NCI-H2081 (cell line): ENCODE data around the gene GLUL.

ENCODE experiments used
- DNase-seq, 2 experiments: peaks; one replicate each; lab custom pipeline; 2025; lab: John Stamatoyannopoulos, UW

GLUL gene

DNA sequence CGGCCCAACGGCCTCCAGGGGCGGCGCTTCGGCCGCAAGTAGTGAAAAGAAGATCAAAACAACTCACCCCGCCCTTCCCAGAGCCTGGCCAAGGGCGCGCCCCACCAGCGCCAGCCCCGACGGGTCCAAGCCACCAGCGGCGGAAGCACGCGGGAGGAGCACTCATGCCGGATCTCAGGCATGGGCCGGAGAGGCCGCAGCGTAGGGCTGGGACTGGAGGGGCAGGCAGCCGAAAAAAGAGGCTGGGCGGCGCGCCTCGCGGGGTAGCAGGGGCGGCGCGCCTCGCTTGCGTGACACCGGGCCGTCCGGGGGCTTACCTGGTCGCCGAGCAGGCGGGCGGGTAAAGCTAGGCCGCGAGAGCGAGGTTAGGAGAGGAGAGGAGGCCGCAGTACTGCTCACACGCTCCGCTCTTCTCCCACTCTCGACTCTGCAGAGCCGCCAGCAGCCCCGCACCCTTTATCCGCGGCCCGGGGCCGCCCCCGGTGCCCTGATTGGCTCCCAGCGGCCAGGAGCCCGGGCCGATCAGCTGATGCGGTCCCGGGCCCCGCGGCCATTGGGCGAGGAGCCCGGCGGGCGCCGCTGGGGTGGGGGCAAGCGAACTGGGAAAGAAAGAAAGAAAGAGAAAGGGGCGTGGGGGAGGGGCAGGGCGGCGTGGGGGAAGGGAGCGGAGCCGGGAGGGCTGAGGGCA lies at the start of gene GLUL:
Gene GLUL (minus strand): TSS at position 429 of the 688 bp plus-strand sequence. CDS start 3,053 bp downstream, outside the sequence.
- peak; percentile 92 to 93 for DNase-seq

GRCh38 chr1:182438326-182438725 lies 46.7 kb upstream of the GLUL start:
- DNase-seq: no peak

GRCh38 chr1:182433580-182433979 lies 42.0 kb upstream of the GLUL start:
- no peak for DNase-seq

- DNase-seq: no peak
These were observed 39.7 kb upstream of the GLUL start for GRCh38 chr1:182431278-182431677.

- DNase-seq: no peak
These were observed 38.9 kb upstream of the GLUL start for GRCh38 chr1:182430263-182431068.

DNA sequence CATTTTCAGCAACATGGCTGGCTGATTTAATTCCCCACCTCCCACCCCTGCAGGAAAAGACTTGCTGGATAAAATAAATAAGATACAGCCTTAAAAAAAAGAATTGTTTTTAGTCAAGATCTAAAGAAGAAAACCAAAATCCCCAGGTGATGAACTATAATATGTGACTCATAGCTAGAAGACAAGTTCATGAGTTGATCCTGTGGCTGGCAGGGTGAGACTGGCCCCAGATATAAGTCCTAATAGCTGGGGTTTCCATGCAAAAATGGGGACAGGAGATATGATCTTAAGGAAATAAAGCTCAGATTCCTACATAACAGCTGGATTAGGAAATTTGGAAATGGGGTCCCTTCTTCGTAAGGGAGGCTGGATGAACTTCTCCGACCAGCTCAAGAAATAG lies 36.5 kb upstream of the GLUL start:
- DNase-seq: no peak

GRCh38 chr1:182426442-182427430 lies 35.1 kb upstream of the GLUL start:
- no peak for DNase-seq

GRCh38 chr1:182415789-182416188 lies 24.2 kb upstream of the GLUL start:
- no peak for DNase-seq

DNA sequence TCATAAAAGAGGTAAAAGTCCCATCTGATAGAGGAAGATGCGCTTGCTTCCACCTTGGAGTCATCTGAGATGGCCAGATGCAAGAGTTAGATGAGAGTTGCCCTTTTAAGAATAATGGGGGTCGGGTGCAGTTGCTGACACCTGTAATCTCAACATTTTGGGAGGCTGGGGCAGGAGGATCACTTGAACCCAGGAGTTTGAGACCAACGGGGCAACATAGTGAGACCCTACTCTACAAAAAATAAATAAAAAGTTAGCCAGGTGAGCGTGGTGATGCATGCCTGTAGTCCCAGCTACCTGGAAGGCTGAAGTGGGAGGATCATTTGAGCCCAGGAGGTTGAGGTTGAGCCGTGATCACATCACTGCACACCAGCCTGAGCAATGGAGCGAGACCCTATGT lies 22.4 kb upstream of the GLUL start:
- DNase-seq: no peak

- no peak for DNase-seq
These were observed 21.9 kb upstream of the GLUL start for GRCh38 chr1:182413486-182413885.

DNA sequence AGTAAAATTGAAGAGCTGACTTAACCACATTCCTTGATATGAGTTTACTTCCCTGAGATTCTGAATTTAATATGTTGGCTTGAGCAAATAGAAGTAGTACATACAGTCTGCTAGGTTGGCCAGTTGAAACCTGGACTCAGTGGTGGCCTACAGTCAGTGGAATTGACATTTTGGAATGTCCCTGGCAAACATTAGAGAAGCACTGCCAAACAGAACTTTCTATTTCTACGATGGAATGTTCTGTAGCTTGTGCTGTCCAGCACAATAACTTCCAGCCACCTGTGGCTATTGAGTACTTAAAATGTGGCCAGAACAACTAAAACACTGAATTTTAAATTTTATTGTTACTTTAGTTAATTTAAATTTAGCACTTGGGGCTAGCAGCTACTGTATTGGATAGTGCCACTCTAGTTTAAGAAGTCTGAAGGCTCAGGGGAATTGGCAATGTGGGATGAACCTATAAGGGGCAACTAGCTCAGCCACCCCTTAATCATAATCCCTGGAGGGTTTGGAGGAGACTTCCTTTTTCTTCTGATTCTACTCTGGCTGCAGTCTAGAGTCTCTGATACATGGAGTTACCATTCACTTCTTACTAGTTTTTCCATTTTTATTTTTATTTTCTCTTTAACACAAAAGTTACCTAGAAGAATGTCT lies 19.2 kb upstream of the GLUL start:
- no peak for DNase-seq

GRCh38 chr1:182410138-182410537 lies 18.5 kb upstream of the GLUL start:
- DNase-seq: no peak

- no peak for DNase-seq
These were observed 17.0 kb upstream of the GLUL start for GRCh38 chr1:182408435-182409075.

DNA sequence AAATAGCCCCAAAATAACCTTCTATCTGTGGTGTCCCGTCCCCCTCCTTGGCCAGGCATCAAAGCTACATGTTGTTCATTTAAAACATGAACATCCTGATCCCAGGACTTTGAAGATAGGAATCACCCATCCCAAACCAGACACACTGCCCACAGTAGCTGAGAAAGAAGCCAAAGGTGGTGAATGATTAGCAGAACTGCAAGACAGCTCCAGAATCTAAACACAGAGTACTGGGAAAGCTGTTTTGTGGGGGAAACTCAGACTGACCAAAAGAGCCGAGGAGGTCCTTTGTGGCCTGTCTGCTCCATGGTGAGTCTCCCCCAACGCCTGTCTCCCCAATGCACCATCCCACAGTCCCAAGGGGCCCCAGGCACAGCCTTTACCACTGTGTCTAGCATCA lies 16.1 kb upstream of the GLUL start:
- DNase-seq: no peak

- DNase-seq: no peak
These were observed 14.4 kb upstream of the GLUL start for GRCh38 chr1:182406012-182406411.

DNA sequence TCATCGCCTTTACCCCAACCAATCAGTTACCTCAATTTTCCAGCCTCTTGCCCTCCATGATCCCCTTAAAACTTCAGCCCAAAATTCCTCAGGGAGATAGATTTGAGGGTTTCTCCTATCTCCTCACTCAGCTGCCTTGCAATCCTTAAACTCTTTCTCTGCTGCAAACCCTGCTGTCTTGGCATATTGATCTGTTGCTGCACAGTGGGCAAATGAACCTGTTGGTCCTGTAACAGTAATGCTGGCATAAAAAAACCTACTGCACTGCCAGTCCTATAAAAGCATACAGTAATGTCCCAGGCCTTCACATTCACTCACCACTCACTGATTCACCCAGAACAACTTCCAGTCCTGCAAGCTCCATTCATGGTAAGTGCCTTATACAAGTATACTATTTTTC lies 14.0 kb upstream of the GLUL start:
- no peak for DNase-seq

GRCh38 chr1:182404781-182405180 lies 13.2 kb upstream of the GLUL start:
- DNase-seq: no peak

GRCh38 chr1:182400567-182400966 lies 9.0 kb upstream of the GLUL start, which contains the start of gene TEDDM1:
Gene TEDDM1, minus strand, starts transcription at chr1:182400667. Its CDS starts 182 bp downstream, at chr1:182400485.
- DNase-seq: no peak

DNA sequence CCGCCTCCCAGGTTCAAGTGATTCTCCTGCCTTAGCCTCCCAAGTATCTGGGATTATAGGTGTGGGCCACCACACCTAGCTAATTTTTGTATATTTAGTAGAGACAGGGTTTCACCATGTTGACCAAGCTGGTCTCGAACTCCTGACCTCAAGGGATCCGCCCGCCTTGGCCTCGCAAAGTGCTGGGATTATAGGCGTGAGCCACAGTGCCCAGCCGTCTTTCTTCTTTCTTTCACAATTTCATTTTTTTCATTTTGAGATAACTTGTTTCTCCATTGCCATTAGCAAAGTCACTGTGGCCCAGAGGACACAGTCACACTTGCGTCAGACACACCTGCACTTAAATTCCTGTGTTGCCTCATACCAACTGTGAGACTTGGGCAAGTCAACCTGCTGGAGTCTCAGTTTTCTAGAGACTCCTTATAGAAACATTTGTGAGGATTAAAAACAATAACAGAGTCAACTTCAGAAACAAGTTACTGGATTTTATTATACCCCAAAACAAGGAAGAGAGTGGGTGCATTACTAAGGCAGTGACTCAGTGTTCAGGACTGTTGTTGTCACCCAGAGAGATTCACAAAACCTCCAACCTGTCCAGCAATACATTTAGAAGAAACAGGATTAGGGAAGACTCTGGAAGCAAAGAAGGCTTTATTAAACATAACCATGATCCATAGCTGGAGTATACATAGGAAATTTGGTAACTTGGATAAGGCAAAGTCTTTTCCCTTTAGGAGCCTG lies 6.2 kb upstream of the GLUL start:
- no peak for DNase-seq

- no peak for DNase-seq
These were observed 4.3 kb upstream of the GLUL start for GRCh38 chr1:182395906-182396305.
